Erythroblast (primary cell): ENCODE data around the gene PLP2.
A peak's percentile ranks its signal among the peaks of the same experiment; 100 is the strongest.

Experiments used
- DNase-seq, 2 experiments: peaks; one replicate each; lab custom pipeline; 2025; lab: John Stamatoyannopoulos, UW
- GATA1 ChIP-seq: IDR thresholded peaks from 2 replicates; pipeline ENCODE4 v1.6.1; 2011; ENCODE audit warnings: low read depth, mild to moderate bottlenecking, control low read depth, low read length, moderate library complexity
- POLR2A ChIP-seq: IDR thresholded peaks from 2 replicates; pipeline ENCODE4 v1.6.1; 2011; ENCODE audit warnings: mild to moderate bottlenecking, low read length

PLP2 gene

GRCh38 chrX:49199906-49200771, 28.4 kb downstream of the PLP2 start, which contains the start of gene SYP:
Gene SYP (minus strand): TSS chrX:49200193. CDS start chrX:49200186, 7 bp downstream.
- TF ChIP-seq POLR2A (peak; percentile 81), GATA1 (no peak)
- peak; percentile 92 to 94 for DNase-seq

- no peak for DNase-seq
- no peak for TF ChIP-seq GATA1
- no peak for TF ChIP-seq POLR2A
Observed at GRCh38 chrX:49202022-49202421, 30.3 kb downstream of the PLP2 start.

- TF ChIP-seq GATA1 (no peak), POLR2A (no peak)
- DNase-seq = no peak
Observed at GRCh38 chrX:49203536-49203935, 31.8 kb downstream of the PLP2 start.

GRCh38 chrX:49204017-49204416, 32.3 kb downstream of the PLP2 start:
- TF ChIP-seq GATA1 (no peak), POLR2A (no peak)
- DNase-seq = no peak

GRCh38 chrX:49204709-49205108, 33.0 kb downstream of the PLP2 start:
- no peak for DNase-seq
- TF ChIP-seq POLR2A (no peak), GATA1 (no peak)

- TF ChIP-seq POLR2A = no peak
- no peak for TF ChIP-seq GATA1
- no peak for DNase-seq
Observed at GRCh38 chrX:49205443-49205842, 33.7 kb downstream of the PLP2 start.

GRCh38 chrX:49206543-49206942, 34.8 kb downstream of the PLP2 start:
- DNase-seq = no peak
- TF ChIP-seq GATA1 (no peak), POLR2A (no peak)

GRCh38 chrX:49208399-49208798, 36.7 kb downstream of the PLP2 start:
- no peak for DNase-seq
- TF ChIP-seq GATA1 = no peak
- no peak for TF ChIP-seq POLR2A

GRCh38 chrX:49209434-49210251, 37.9 kb downstream of the PLP2 start:
- DNase-seq = no peak
- TF ChIP-seq POLR2A (no peak), GATA1 (no peak)

GRCh38 chrX:49210406-49210805, 38.7 kb downstream of the PLP2 start:
- TF ChIP-seq GATA1 (no peak), POLR2A (no peak)
- DNase-seq = no peak

GRCh38 chrX:49211074-49211473, 39.4 kb downstream of the PLP2 start:
- TF ChIP-seq POLR2A (no peak), GATA1 (no peak)
- DNase-seq = no peak

GRCh38 chrX:49212209-49212608, 40.5 kb downstream of the PLP2 start:
- no peak for DNase-seq
- no peak for TF ChIP-seq GATA1

- DNase-seq = no peak
- TF ChIP-seq GATA1 = no peak
- TF ChIP-seq POLR2A = no peak
Observed at GRCh38 chrX:49212861-49213260, 41.2 kb downstream of the PLP2 start.

- DNase-seq = no peak
- TF ChIP-seq POLR2A (no peak), GATA1 (no peak)
Observed at GRCh38 chrX:49214416-49214815, 42.7 kb downstream of the PLP2 start.
